HG02885 (cell line): Measurements from ENCODE around the gene RFX2.
"Not testable (repeated sequence)": the region's sequence is repeated elsewhere in the genome, so short reads cannot be mapped to it uniquely, and the experiment has no call there.

Source experiments
- ATAC-seq: cut with Tn5 transposase; IDR thresholded peaks from one replicate; pipeline ENCODE4 v1.9.1; 2021; ENCODE audit warnings: mild to moderate bottlenecking; ENCODE audit not compliant: unreplicated experiment, poor library complexity

The RFX2 gene

GRCh38 chr19:6076675-6077463 is 33.4 kb downstream of the RFX2 start:
- ATAC-seq, result no peak

DNA sequence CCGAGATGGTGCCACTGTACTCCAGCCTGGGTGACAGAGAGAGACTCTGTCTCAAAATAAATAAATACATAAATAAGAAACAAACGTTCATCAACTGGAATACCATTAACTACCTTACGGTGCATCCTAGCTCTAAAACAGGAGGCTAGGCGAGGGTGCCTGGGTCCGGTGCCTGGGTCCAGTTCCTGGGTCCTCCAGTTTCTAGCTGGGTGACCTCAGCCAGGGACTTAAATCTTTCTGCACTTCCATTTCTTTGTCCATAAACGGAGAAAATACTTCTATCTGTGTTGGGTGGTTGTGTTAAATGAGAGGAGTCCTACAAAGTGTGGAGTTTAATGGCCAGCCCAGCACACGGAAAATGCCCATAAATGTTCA is 34.0 kb downstream of the RFX2 start:
- no peak for ATAC-seq

DNA sequence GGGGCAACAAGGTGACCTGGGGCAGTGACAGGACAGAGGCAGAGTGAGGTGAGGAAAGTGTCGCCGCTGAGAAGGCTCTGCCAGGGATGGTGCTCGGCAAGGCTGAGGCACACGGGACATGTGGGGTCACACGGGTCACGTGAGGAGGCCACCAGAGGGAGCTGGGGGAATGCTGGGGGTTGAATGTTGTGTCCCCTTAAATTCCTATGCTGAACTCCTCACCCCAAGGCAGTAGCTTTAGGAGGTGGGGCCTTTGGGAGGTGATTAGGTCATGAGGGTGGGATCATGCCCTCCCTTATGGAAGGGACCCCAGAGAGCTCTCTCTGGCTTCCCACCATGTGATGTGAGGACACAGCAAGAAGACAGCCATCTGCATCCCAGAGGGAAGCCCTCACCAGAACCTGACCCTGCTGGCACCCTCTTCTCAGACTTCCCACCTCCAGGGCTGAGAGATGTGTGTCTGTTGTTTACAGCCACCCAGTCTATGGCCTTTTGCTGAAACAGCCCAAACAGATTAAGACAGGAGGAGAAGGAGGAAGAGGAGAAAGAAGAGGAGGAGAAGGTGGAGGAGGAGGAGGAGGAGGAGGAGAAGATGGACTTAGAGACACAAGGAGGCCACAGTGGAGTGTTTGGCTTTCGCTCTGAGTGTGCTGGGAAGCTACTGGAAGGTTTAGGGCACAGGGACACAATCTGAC is 35.4 kb downstream of the RFX2 start:
- no peak for ATAC-seq

- ATAC-seq, result no peak
Measured at GRCh38 chr19:6073858-6074708, 36.2 kb downstream of the RFX2 start.

- ATAC-seq, result not testable (repeated sequence)
Measured at GRCh38 chr19:6073233-6073632, 37.1 kb downstream of the RFX2 start.

DNA sequence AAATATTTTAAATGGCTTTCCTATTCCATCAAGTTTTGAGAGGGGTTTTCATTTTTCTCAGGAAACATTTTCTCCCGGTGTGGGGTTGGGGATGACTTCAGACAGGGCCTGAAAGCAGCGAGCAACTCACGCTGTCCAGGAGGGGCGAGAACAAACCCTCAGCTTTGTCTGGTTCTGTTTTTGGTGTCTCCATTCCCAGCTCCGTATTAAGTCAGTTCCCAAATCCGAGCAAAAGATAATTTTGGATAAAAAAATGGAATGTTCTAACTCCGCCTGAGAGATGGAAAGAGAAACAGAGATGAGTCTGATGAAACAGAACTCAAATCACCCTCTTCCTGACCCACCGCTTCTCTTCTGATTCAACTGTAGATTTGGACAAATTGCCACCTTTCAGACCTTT is 38.4 kb downstream of the RFX2 start:
- ATAC-seq, result no peak

GRCh38 chr19:6070720-6071485 is 39.4 kb downstream of the RFX2 start:
- ATAC-seq, result no peak

- no peak for ATAC-seq
Measured at GRCh38 chr19:6070207-6070681, 40.1 kb downstream of the RFX2 start.

DNA sequence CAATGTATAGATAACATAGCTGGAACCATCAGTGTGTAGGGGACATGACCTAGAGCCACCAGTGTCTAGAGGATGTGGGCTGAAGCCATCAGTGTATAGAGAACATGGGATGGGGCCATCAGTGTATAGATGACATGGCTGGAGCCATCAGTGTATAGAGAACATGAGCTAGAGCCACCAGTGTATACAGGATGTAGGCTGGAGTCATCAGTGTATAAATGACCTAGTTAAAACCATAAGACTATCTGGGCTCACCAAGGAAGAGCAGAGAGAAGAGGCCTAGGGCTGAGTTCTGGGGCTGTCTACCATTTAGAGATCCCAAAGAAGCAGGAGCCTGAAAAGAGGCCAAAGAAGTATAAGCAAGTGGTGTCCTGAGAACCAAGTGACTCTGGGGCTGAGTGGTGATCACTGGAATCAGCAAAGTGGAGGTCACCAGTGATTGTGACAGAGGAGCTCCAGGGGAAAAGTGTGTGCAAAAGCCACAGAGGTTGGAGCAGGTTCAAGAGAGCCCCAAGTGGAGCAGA is 41.0 kb downstream of the RFX2 start:
- ATAC-seq, result no peak

DNA sequence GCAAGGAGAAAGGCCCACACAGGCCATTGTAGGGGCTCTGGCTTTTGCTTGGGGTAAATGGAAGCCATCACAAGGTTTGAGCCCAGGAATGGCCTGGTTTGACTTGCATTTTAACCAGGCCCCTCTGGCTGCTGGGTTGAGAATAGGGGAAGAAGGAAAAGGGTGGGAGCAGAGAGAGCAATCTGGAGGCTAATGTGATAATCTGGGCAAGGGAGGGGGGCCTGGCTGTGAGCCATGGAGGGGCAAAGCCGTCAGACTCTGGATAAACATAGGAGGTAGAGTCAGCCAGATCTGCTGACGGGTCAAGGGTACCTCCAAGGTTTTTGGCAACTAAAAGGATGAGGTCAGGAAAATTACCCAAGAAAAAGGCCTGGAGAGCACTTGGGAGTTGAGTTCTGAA is 41.6 kb downstream of the RFX2 start:
- ATAC-seq, result no peak

DNA sequence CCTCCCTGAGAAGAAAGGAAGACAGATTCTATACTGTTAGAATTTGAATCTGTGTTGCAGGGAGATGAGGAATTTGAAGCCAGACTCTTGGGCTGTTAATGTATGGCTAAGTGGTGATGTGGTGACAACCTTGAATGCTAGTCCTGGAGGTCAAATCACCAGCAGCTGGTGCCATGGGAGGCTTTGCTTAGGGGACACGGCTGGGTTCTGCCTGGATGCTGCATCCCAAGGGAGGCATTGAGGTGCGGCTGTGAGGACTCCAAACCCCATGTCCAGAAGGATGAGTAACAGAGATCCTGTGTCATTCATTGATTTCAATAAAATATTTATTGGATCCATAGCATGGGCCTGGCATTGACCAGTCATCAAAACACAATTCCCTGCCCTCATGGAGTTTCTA is 42.3 kb downstream of the RFX2 start:
- ATAC-seq, result no peak

GRCh38 chr19:6066661-6067646 is 43.3 kb downstream of the RFX2 start:
- ATAC-seq, result no peak

DNA sequence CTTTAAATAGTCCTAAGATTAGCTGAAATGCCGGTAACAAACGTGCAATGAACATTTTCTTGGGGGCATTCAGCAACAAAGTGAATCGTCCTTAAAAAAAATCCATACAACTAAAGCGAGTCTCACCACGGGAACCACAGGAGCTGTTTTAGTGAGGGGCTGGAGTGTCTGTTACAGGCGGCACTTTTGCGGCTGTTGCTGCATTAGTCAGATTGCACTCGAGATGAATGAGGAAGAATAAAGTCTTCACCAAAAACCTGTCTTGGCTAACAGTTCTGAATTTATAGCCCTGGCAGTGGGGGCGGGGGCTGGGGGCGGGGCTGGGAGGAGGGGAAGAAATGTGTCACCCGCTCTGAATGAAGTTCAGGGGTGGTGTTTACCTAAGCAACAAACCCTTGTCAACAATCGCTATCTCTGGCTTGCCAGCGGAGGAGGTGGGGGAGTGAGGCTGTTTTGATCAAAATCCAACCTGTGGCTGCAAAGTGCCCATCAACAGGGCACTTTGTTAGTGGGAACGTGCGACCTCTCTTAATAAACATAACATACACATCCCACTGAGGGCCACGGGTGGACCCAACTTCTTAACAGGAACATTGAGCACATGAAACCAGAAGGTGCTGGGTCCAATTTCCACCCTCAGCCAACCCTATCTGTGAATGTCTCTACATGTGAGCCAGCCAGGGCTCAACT is 44.5 kb downstream of the RFX2 start:
- ATAC-seq, result no peak

DNA sequence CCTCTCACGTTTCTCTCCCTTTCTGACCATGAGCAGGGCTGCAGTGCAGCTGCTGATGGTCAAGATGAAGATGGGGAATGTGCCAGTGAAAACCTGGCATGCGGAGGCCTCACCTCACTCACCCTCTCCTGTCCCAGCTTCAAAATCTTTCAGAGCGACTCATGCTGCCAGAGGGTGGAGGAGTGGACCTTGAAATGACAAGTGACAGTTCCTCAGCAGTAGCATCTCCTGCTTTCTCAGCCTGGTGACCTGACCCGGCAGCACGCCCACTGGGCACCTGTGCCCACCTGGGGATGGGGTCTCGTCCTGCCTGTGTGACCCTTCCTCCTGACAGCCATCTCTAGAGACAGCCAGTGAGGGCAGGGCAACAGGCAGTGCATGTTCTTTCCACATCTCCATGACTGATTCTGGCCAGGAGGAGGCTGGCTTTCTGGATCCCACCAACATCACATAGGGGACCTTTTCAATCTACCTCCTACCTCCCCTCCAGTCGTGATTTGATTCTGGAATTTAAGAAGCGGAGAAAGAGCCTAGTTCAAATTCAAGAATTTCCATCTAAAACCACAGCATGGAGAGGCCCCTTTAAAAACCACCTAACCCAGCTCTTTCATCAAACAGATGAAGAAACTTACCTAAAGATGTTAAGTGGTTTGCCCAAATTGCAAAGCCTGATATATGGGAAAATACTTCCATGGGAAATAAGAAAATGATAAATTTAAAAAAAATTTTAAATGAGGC is 45.8 kb downstream of the RFX2 start:
- no peak for ATAC-seq

DNA sequence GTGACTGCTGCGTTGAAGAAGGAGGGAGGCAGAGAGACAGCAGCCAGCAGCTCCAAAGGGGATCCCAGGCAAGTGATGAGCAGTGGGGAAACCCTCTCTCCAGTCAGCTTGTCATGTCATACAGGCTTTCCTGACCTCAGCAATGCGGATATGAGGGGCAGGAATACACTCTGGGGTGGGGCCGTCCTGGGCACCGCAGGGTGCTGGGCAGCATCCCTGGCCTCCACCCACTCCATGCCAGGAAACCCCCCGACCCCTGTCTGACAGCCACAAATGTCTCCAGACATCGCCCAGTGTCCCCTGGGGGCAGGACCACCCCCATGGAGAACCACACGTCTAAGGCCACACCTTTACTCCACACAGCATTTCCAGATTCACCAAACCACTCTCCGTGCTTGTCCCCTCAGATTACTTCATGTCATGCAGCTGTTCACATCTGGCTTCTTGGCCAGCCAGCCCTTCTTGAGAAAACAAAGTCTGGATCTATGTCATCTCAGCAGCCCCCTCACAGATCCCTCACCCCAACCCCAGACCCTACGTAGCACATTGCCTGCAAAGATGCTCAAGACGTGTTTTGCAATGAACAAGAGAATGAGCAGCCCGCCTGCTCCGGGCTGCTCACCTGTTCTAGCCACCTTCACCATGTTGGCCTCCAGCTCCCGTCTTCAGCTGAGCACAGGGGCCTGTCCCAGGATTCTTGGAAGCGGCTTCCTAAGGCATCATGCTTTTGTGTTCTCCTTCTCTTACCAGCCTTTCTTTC is 46.5 kb downstream of the RFX2 start:
- no peak for ATAC-seq

- no peak for ATAC-seq
Measured at GRCh38 chr19:6062961-6063575, 47.2 kb downstream of the RFX2 start.
